Epidermal melanocyte (primary cell): ENCODE results near the gene RFK.
"Not testable (repeated sequence)": the region's sequence is repeated elsewhere in the genome, so short reads cannot be mapped to it uniquely, and the experiment has no call there.

Experiments
- DNase-seq: peaks from one replicate; pipeline ENCODE4 v3.0.0; 2011; ENCODE audit warnings: low spot score; ENCODE audit not compliant: insufficient read length

The RFK gene

GRCh38 chr9:76394195-76394959 lies at the start of gene RFK:
TSS of gene RFK (minus strand) at chr9:76394426. CDS start at chr9:76394171, 255 bp downstream.
- peak; percentile 82 for DNase-seq

- DNase-seq = no peak
Measured at GRCh38 chr9:76443887-76444286, 49.7 kb upstream of the RFK start.

- no peak for DNase-seq
Measured at GRCh38 chr9:76441551-76442322, 47.5 kb upstream of the RFK start.

- DNase-seq = no peak
Measured at GRCh38 chr9:76438841-76439588, 44.8 kb upstream of the RFK start.

- not testable (repeated sequence) for DNase-seq
Measured at GRCh38 chr9:76437017-76437699, 42.9 kb upstream of the RFK start.

GRCh38 chr9:76434897-76435296 lies 40.7 kb upstream of the RFK start:
- not testable (repeated sequence) for DNase-seq

- DNase-seq = no peak
Measured at GRCh38 chr9:76433836-76434235, 39.6 kb upstream of the RFK start.

- no peak for DNase-seq
Measured at GRCh38 chr9:76433406-76433805, 39.2 kb upstream of the RFK start.

- no peak for DNase-seq
Measured at GRCh38 chr9:76431601-76432000, 37.4 kb upstream of the RFK start.

GRCh38 chr9:76426807-76427419 lies 32.7 kb upstream of the RFK start:
- no peak for DNase-seq

GRCh38 chr9:76425677-76426453 lies 31.6 kb upstream of the RFK start:
- no peak for DNase-seq

- DNase-seq = no peak
Measured at GRCh38 chr9:76424491-76424890, 30.3 kb upstream of the RFK start.

- DNase-seq = no peak
Measured at GRCh38 chr9:76423216-76424177, 29.3 kb upstream of the RFK start.

GRCh38 chr9:76419782-76420380 lies 25.7 kb upstream of the RFK start:
- no peak for DNase-seq

GRCh38 chr9:76417394-76417793 lies 23.2 kb upstream of the RFK start:
- DNase-seq = no peak

GRCh38 chr9:76415731-76416130 lies 21.5 kb upstream of the RFK start:
- DNase-seq = no peak

- DNase-seq = no peak
Measured at GRCh38 chr9:76415154-76415553, 20.9 kb upstream of the RFK start.

- DNase-seq = no peak
Measured at GRCh38 chr9:76414661-76415060, 20.4 kb upstream of the RFK start.

- no peak for DNase-seq
Measured at GRCh38 chr9:76413658-76414057, 19.4 kb upstream of the RFK start.
